K562 (cell line): ENCODE measurements around the gene ATP8B2. TPM values are rescaled to one million over a fixed set of nuclear protein-coding genes. Genes with fewer than 3 reads are reported as not detected.

Experiments
- CC2D1A ChIP-seq: fragments of 450-650 bp; IDR thresholded peaks from 2 replicates; pipeline ENCODE4 v1.6.1; 2017; ENCODE audit warnings: mild to moderate bottlenecking
- EP400 ChIP-seq: fragments of 450-650 bp; IDR thresholded peaks from 2 replicates; pipeline ENCODE4 v1.6.1; 2017; ENCODE audit warnings: antibody characterized with exemption, mild to moderate bottlenecking, moderate library complexity
- HDGF ChIP-seq: fragments of 450-650 bp; IDR thresholded peaks from 2 replicates; pipeline ENCODE4 v1.6.1; 2016
- RAD21 ChIP-seq, 2 experiments: fragments of 250-450 bp in 1 of 2; fragments of 450-650 bp in 1 of 2; sonication (Bioruptor Pico) in 1 of 2; formaldehyde crosslinking in 1 of 2; IDR thresholded peaks in 1 of 2; conservative IDR thresholded peaks in 1 of 2; 2 replicates each; pipeline versions ENCODE4 v1.4.0 to v1.8.0; 2020 to 2022; ENCODE audit warnings: mild to moderate bottlenecking in 2 of 2, moderate library complexity in 1 of 2
- SMC3 ChIP-seq: conservative IDR thresholded peaks from 2 replicates; pipeline ENCODE4 v1.6.1; 2011; ENCODE audit warnings: low read depth, low read length, improper control_type of control experiment; ENCODE audit not compliant: insufficient read depth
- ZBTB7A ChIP-seq: IDR thresholded peaks from 2 replicates; pipeline ENCODE4 v1.6.1; 2011; ENCODE audit warnings: low read depth, mild to moderate bottlenecking, low read length, moderate library complexity, borderline replicate concordance; ENCODE audit not compliant: control insufficient read depth
- ZNF551 ChIP-seq: fragments of 250-450 bp; sonication (Bioruptor Pico); IDR thresholded peaks from 2 replicates; pipeline ENCODE4 v1.5.0; 2021; ENCODE audit warnings: mild to moderate bottlenecking, moderate library complexity
- polyA plus RNA-seq, 8 experiments: library from polyadenylated mRNA; depleted of rRNA in 4 of 8; stranded (reverse) in 5 of 8; unstranded in 3 of 8; fragments of >200 nt; fragmentation: Nextera tagmentation in 2 of 8; fragmentation: Illumina TruSeq in 1 of 8; extraction: Ambion mirVana in 2 of 8; extraction: Trizol in 1 of 8; gene quantifications; 2 replicates each; pipeline versions ENCODE4 v1.2.1 to v1.2.3, GENCODE V29; 2011 to 2014; ENCODE audit warnings: inconsistent platforms in 1 of 8, missing spikeins in 1 of 8
- total RNA-seq, 7 experiments: library from RNA; depleted of rRNA in 6 of 7; stranded (reverse); fragments of >200 nt in 6 of 7; fragmentation: Illumina TruSeq in 2 of 7; extraction: Trizol in 2 of 7; gene quantifications; 2 replicates each; pipeline versions ENCODE4 v1.2.1 to v1.2.3, GENCODE V29; 2011 to 2021; ENCODE audit warnings: low replicate concordance in 1 of 7
- TF ChIP-seq, protein P1 (sequence below), 3 experiments: IDR thresholded peaks in 2 of 3; conservative IDR thresholded peaks in 1 of 3; 2 replicates each; pipeline ENCODE4 v1.5.1; 2011 to 2012; ENCODE audit warnings: low read length in 3 of 3, mild to moderate bottlenecking in 3 of 3, control low read depth in 2 of 3, improper control_type of control experiment in 1 of 3, inconsistent platforms in 1 of 3, low read depth in 1 of 3, mixed read lengths in 1 of 3, moderate library complexity in 1 of 3; ENCODE audit not compliant: insufficient read depth in 2 of 3
- TF ChIP-seq, protein P2 (sequence below), 2 experiments: fragments of 450-650 bp; conservative IDR thresholded peaks; 2 replicates each; pipeline ENCODE4 v1.6.1; 2017; ENCODE audit warnings: mild to moderate bottlenecking in 2 of 2, moderate library complexity in 2 of 2
- TF ChIP-seq, protein P3 (sequence below), 2 experiments: fragments of 450-650 bp in 1 of 2; IDR thresholded peaks; 2 replicates each; pipeline ENCODE4 v1.6.1; 2011 to 2017; ENCODE audit warnings: low read depth in 2 of 2, antibody characterized with exemption in 1 of 2, borderline replicate concordance in 1 of 2, low read length in 1 of 2, mild to moderate bottlenecking in 1 of 2, mixed read lengths in 1 of 2; ENCODE audit not compliant: control insufficient read depth in 1 of 2
- TF ChIP-seq, protein P4 (sequence below), 2 experiments: fragments of 450-650 bp; formaldehyde crosslinking in 1 of 2; IDR thresholded peaks; 2 replicates each; pipeline versions ENCODE4 v1.4.0 to v1.6.1; 2014 to 2020; ENCODE audit warnings: mild to moderate bottlenecking in 2 of 2, borderline replicate concordance in 1 of 2, low read depth in 1 of 2

Gene ATP8B2
- total and polyA plus RNA-seq, 9 of the 15 experiments (the other 6 are each of a cell fraction or from before 2014, with no cell fraction given) = 0.27 to 33.2 (median 18.4) TPM

DNA sequence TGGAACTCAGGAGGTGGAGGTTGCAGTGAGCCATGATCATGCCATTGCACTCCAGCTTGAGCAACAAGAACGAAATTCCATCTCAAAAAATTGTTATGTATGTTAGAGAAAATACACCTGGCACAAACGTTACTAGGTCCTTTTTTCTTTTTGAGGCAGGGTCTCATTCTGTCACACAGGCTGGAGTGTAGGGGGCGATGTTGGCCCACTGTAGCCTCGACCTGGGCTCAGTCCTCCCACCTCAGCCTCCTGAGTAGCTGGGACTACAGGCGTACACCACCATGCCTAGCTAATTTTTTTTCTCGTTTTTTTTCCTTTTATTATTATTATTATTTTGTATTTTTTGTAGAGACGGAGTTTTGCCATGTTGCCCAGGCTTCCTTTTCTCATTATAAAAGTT, 48.5 kb upstream of the ATP8B2 start (continued):
- 0 out of 2 replicates have a peak, but pooled peaks have one; percentile 28 for TF ChIP-seq EP400
- peak; percentile 81 for TF ChIP-seq CC2D1A
- TF ChIP-seq SMC3 = peak; percentile 45; the same call in 1 of the 2 replicates
- TF ChIP-seq, protein P1, sequence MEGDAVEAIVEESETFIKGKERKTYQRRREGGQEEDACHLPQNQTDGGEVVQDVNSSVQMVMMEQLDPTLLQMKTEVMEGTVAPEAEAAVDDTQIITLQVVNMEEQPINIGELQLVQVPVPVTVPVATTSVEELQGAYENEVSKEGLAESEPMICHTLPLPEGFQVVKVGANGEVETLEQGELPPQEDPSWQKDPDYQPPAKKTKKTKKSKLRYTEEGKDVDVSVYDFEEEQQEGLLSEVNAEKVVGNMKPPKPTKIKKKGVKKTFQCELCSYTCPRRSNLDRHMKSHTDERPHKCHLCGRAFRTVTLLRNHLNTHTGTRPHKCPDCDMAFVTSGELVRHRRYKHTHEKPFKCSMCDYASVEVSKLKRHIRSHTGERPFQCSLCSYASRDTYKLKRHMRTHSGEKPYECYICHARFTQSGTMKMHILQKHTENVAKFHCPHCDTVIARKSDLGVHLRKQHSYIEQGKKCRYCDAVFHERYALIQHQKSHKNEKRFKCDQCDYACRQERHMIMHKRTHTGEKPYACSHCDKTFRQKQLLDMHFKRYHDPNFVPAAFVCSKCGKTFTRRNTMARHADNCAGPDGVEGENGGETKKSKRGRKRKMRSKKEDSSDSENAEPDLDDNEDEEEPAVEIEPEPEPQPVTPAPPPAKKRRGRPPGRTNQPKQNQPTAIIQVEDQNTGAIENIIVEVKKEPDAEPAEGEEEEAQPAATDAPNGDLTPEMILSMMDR (IDR thresholded peaks at IDR 0.05 in 2 of 3, conservative IDR thresholded peaks at IDR 0.05 in 1 of 3; ENCODE audit: insufficient read depth in 2 of 3, low read depth in 1 of 3, low read length in 3 of 3) = peak; percentile 62 to 73 (median 66)
- TF ChIP-seq ZNF551 = no peak
- TF ChIP-seq, protein P2, sequence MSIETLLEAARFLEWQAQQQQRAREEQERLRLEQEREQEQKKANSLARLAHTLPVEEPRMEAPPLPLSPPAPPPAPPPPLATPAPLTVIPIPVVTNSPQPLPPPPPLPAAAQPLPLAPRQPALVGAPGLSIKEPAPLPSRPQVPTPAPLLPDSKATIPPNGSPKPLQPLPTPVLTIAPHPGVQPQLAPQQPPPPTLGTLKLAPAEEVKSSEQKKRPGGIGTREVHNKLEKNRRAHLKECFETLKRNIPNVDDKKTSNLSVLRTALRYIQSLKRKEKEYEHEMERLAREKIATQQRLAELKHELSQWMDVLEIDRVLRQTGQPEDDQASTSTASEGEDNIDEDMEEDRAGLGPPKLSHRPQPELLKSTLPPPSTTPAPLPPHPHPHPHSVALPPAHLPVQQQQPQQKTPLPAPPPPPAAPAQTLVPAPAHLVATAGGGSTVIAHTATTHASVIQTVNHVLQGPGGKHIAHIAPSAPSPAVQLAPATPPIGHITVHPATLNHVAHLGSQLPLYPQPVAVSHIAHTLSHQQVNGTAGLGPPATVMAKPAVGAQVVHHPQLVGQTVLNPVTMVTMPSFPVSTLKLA (conservative IDR thresholded peaks at IDR 0.05) = peak in 1 of 2 experiments; percentile 28; a peak in 1 of 4 replicates
- TF ChIP-seq HDGF = no peak
- peak; percentile 32; the same call in 1 of the 2 replicates for TF ChIP-seq ZBTB7A
- peak; percentile 81 for TF ChIP-seq RAD21 (CRISPR knock-in tag; conservative IDR thresholded peaks at IDR 0.05 in 1 of 2, IDR thresholded peaks at IDR 0.05 in 1 of 2)
- TF ChIP-seq, protein P3, sequence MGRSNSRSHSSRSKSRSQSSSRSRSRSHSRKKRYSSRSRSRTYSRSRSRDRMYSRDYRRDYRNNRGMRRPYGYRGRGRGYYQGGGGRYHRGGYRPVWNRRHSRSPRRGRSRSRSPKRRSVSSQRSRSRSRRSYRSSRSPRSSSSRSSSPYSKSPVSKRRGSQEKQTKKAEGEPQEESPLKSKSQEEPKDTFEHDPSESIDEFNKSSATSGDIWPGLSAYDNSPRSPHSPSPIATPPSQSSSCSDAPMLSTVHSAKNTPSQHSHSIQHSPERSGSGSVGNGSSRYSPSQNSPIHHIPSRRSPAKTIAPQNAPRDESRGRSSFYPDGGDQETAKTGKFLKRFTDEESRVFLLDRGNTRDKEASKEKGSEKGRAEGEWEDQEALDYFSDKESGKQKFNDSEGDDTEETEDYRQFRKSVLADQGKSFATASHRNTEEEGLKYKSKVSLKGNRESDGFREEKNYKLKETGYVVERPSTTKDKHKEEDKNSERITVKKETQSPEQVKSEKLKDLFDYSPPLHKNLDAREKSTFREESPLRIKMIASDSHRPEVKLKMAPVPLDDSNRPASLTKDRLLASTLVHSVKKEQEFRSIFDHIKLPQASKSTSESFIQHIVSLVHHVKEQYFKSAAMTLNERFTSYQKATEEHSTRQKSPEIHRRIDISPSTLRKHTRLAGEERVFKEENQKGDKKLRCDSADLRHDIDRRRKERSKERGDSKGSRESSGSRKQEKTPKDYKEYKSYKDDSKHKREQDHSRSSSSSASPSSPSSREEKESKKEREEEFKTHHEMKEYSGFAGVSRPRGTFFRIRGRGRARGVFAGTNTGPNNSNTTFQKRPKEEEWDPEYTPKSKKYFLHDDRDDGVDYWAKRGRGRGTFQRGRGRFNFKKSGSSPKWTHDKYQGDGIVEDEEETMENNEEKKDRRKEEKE (IDR thresholded peaks at IDR 0.05; ENCODE audit: borderline replicate concordance in 1 of 2, control insufficient read depth in 1 of 2, low read depth in 2 of 2, low read length in 1 of 2) = no peak
- TF ChIP-seq, protein P4, sequence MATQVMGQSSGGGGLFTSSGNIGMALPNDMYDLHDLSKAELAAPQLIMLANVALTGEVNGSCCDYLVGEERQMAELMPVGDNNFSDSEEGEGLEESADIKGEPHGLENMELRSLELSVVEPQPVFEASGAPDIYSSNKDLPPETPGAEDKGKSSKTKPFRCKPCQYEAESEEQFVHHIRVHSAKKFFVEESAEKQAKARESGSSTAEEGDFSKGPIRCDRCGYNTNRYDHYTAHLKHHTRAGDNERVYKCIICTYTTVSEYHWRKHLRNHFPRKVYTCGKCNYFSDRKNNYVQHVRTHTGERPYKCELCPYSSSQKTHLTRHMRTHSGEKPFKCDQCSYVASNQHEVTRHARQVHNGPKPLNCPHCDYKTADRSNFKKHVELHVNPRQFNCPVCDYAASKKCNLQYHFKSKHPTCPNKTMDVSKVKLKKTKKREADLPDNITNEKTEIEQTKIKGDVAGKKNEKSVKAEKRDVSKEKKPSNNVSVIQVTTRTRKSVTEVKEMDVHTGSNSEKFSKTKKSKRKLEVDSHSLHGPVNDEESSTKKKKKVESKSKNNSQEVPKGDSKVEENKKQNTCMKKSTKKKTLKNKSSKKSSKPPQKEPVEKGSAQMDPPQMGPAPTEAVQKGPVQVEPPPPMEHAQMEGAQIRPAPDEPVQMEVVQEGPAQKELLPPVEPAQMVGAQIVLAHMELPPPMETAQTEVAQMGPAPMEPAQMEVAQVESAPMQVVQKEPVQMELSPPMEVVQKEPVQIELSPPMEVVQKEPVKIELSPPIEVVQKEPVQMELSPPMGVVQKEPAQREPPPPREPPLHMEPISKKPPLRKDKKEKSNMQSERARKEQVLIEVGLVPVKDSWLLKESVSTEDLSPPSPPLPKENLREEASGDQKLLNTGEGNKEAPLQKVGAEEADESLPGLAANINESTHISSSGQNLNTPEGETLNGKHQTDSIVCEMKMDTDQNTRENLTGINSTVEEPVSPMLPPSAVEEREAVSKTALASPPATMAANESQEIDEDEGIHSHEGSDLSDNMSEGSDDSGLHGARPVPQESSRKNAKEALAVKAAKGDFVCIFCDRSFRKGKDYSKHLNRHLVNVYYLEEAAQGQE (IDR thresholded peaks at IDR 0.05; ENCODE audit: borderline replicate concordance) = peak; percentile 81
- TF ChIP-seq, protein P4 (CRISPR knock-in tag; IDR thresholded peaks at IDR 0.05; ENCODE audit: low read depth) = no peak
